HEK293 (cell line): Measurements from ENCODE around the gene HMGCS1.

Experiments
- CTCF ChIA-PET: fragments of 350-600 bp; formaldehyde crosslinking; extraction: SDS; loops from one replicate; lab custom pipeline; 2021; ENCODE audit warnings: antibody characterized with exemption; lab: Yijun Ruan, JAX
- POLR2A ChIA-PET: fragments of 300-600 bp; formaldehyde crosslinking; extraction: SDS; loops from one replicate; lab custom pipeline; 2020; ENCODE audit warnings: antibody characterized with exemption, inconsistent platforms; lab: Yijun Ruan, JAX
- H3K27ac ChIP-seq: fragments of 200-500 bp; sonication (Bioruptor generic); 2 replicates; pipeline ENCODE4 v1.5.1; 2014; ENCODE audit warnings: low read depth, low read length, control low read depth, inconsistent platforms; ENCODE audit errors: extremely low read depth
- H3K36me3 ChIP-seq, 2 experiments: fragments of 200-500 bp in 1 of 2; sonication (Bioruptor generic) in 1 of 2; 1 replicate in 1 of 2; 2 replicates in 1 of 2; pipeline ENCODE4 v1.5.1; 2014 to 2017; ENCODE audit warnings: inconsistent platforms in 2 of 2, low read length in 2 of 2; ENCODE audit not compliant: control insufficient read depth in 2 of 2, insufficient read depth in 1 of 2
- H3K4me1 ChIP-seq: fragments of 200-500 bp; sonication (Bioruptor generic); 2 replicates; pipeline ENCODE4 v1.5.1; 2014; ENCODE audit warnings: mild to moderate bottlenecking, low read length, inconsistent platforms; ENCODE audit not compliant: control insufficient read depth, insufficient read depth
- H3K4me3 ChIP-seq: 2 replicates; pipeline ENCODE4 v1.5.1; 2011; ENCODE audit warnings: low read depth, mild to moderate bottlenecking, control low read depth, low read length, moderate library complexity
- H3K9me3 ChIP-seq: fragments of 200-500 bp; sonication (Bioruptor generic); 2 replicates; pipeline ENCODE4 v1.5.1; 2014; ENCODE audit warnings: low read depth, low read length, inconsistent platforms; ENCODE audit not compliant: control insufficient read depth, insufficient read depth
- GLIS1 ChIP-seq: fragments of 450-650 bp; formaldehyde crosslinking; IDR thresholded peaks from 2 replicates; pipeline ENCODE4 v1.5.1; 2016; ENCODE audit warnings: missing biosample characterization, missing genetic modification characterization
- PATZ1 ChIP-seq: fragments of 450-650 bp; formaldehyde crosslinking; IDR thresholded peaks from 2 replicates; pipeline ENCODE4 v1.5.1; 2016; ENCODE audit warnings: missing biosample characterization, missing genetic modification characterization
- PRDM4 ChIP-seq: fragments of 450-650 bp; formaldehyde crosslinking; IDR thresholded peaks from 2 replicates; pipeline ENCODE4 v1.5.1; 2017; ENCODE audit warnings: missing biosample characterization, missing genetic modification characterization
- SCRT1 ChIP-seq: fragments of 450-650 bp; formaldehyde crosslinking; IDR thresholded peaks from 2 replicates; pipeline ENCODE4 v1.5.1; 2016; ENCODE audit warnings: missing biosample characterization, missing genetic modification characterization, borderline replicate concordance
- ZBTB10 ChIP-seq: fragments of 450-650 bp; formaldehyde crosslinking; IDR thresholded peaks from 2 replicates; pipeline ENCODE4 v1.5.1; 2016; ENCODE audit warnings: missing biosample characterization, missing genetic modification characterization
- ZBTB11 ChIP-seq: fragments of 450-650 bp; formaldehyde crosslinking; conservative IDR thresholded peaks from 2 replicates; pipeline ENCODE4 v1.5.1; 2016; ENCODE audit warnings: low read depth, missing biosample characterization, missing genetic modification characterization
- ZBTB17 ChIP-seq: fragments of 450-650 bp; formaldehyde crosslinking; IDR thresholded peaks from 2 replicates; pipeline ENCODE4 v1.5.1; 2016; ENCODE audit warnings: missing biosample characterization, missing genetic modification characterization
- ZFHX2 ChIP-seq: fragments of 450-650 bp; formaldehyde crosslinking; conservative IDR thresholded peaks from 2 replicates; pipeline ENCODE4 v1.5.1; 2016; ENCODE audit warnings: missing biosample characterization, missing genetic modification characterization
- ZFP3 ChIP-seq: fragments of 450-650 bp; formaldehyde crosslinking; IDR thresholded peaks from 2 replicates; pipeline ENCODE4 v1.5.1; 2016; ENCODE audit warnings: low read depth, missing biosample characterization, missing genetic modification characterization
- ZNF146 ChIP-seq: fragments of 450-650 bp; formaldehyde crosslinking; IDR thresholded peaks from 2 replicates; pipeline ENCODE4 v1.5.1; 2016; ENCODE audit warnings: missing biosample characterization, missing genetic modification characterization
- ZNF266 ChIP-seq: fragments of 450-650 bp; formaldehyde crosslinking; IDR thresholded peaks from 2 replicates; pipeline ENCODE4 v1.5.1; 2016; ENCODE audit warnings: missing biosample characterization, missing genetic modification characterization, low read depth
- ZNF280D ChIP-seq: fragments of 450-650 bp; formaldehyde crosslinking; IDR thresholded peaks from 2 replicates; pipeline ENCODE4 v1.5.1; 2016; ENCODE audit warnings: missing biosample characterization, missing genetic modification characterization
- ZNF335 ChIP-seq: fragments of 450-650 bp; formaldehyde crosslinking; conservative IDR thresholded peaks from 2 replicates; pipeline ENCODE4 v1.5.1; 2016; ENCODE audit warnings: missing biosample characterization, missing genetic modification characterization
- ZNF518A ChIP-seq: fragments of 450-650 bp; formaldehyde crosslinking; conservative IDR thresholded peaks from 2 replicates; pipeline ENCODE4 v1.5.1; 2016; ENCODE audit warnings: low read depth, missing biosample characterization, missing genetic modification characterization
- ZNF707 ChIP-seq: fragments of 450-650 bp; formaldehyde crosslinking; IDR thresholded peaks from 2 replicates; pipeline ENCODE4 v1.5.1; 2016; ENCODE audit warnings: missing biosample characterization, missing genetic modification characterization

The HMGCS1 gene

GRCh38 chr5:43320846-43321245, 7.6 kb upstream of the HMGCS1 start:
- Histone ChIP-seq H3K9me3 (no peaks in the 10 kb centered on the region), H3K36me3 (no peaks in the 10 kb centered on the region), H3K27ac (no peak overlapping the region), H3K4me1 (no peaks in the 10 kb centered on the region), H3K4me3 (no peak overlapping the region)
- POLR2A ChIA-PET: no interaction called here
- CTCF ChIA-PET: no interaction called here
- TF ChIP-seq ZNF707 (tag by site-specific recombination): no peak
- TF ChIP-seq ZFP3: no peak
- no peak for TF ChIP-seq ZBTB17 (tag by site-specific recombination)
- TF ChIP-seq ZNF146 (tag by site-specific recombination): no peak
- TF ChIP-seq, all 188 proteins: peak for 0

GRCh38 chr5:43316421-43316820, 3.2 kb upstream of the HMGCS1 start:
- Histone ChIP-seq H3K9me3 (no peaks in the 10 kb centered on the region), H3K36me3 (no peaks in the 10 kb centered on the region), H3K4me3 (no peak overlapping the region), H3K27ac (no peak overlapping the region), H3K4me1 (no peaks in the 10 kb centered on the region; the same call in 1 of the 2 replicates)
- CTCF ChIA-PET: interaction anchor here (0.6 to 1.3 kb wide), 3 partner anchors 24 to 73 kb away, joined by 4 to 8 read pairs (median 4); no protein-coding TSS in a partner anchor
- POLR2A ChIA-PET: no interaction called here
- TF ChIP-seq PRDM4 (tag by site-specific recombination): no peak
- TF ChIP-seq GLIS1 (tag by site-specific recombination): no peak
- TF ChIP-seq SCRT1 (tag by site-specific recombination): no peak
- TF ChIP-seq PATZ1 (tag by site-specific recombination): no peak
- TF ChIP-seq ZBTB10: no peak
- no peak for TF ChIP-seq ZNF518A
- no peak for TF ChIP-seq ZNF335
- TF ChIP-seq ZNF280D (tag by site-specific recombination): no peak
- no peak for TF ChIP-seq ZNF266
- no peak for TF ChIP-seq ZFHX2 (tag by site-specific recombination)
- no peak for TF ChIP-seq ZBTB11 (tag by site-specific recombination)
